Lung (tissue), 12 donors: ENCODE measurements around the gene LTBP3. TPM values are rescaled to one million over a fixed set of nuclear protein-coding genes. Genes with fewer than 3 reads are reported as not detected.

Experiments
- ATAC-seq: fragments of 200-7000 bp; cut with Tn5 transposase; one replicate; pipeline ENCODE4 v1.9.1; 2020; ENCODE audit warnings: moderate number of reproducible peaks; ENCODE audit not compliant: insufficient read depth, low FRiP score
- DNase-seq, 3 donors: peaks; one replicate each; pipeline ENCODE4 v3.0.0-alpha.2; 2013 to 2017
- H3K27ac ChIP-seq, 2 donors: one replicate each; pipeline ENCODE4 v1.5.1; 2013; ENCODE audit warnings: mild to moderate bottlenecking in 2 of 2, moderate library complexity in 2 of 2, control low read depth in 1 of 2, inconsistent platforms in 1 of 2, low read depth in 1 of 2, low read length in 1 of 2
- H3K27me3 ChIP-seq, 3 donors: one replicate each; pipeline ENCODE4 v1.5.1; 2013; ENCODE audit warnings: low read length in 2 of 3; ENCODE audit not compliant: control insufficient read depth in 3 of 3, insufficient read depth in 3 of 3
- H3K36me3 ChIP-seq, 4 donors: one replicate each; pipeline ENCODE4 v1.5.1; 2013; ENCODE audit warnings: low read length in 4 of 4, mild to moderate bottlenecking in 1 of 4, moderate library complexity in 1 of 4; ENCODE audit not compliant: control insufficient read depth in 4 of 4, insufficient read depth in 4 of 4
- H3K4me1 ChIP-seq, 5 donors: one replicate each; pipeline ENCODE4 v1.5.1; 2013; ENCODE audit warnings: low read length in 5 of 5, mild to moderate bottlenecking in 2 of 5, moderate library complexity in 1 of 5; ENCODE audit not compliant: control insufficient read depth in 5 of 5, insufficient read depth in 5 of 5
- H3K4me3 ChIP-seq: one replicate; pipeline ENCODE4 v1.5.1; 2013; ENCODE audit warnings: mild to moderate bottlenecking, control low read depth, moderate library complexity
- H3K9ac ChIP-seq, 2 donors: one replicate each; pipeline ENCODE4 v1.5.1; 2013; ENCODE audit warnings: low read length in 2 of 2, control low read depth in 1 of 2; ENCODE audit not compliant: insufficient read depth in 1 of 2
- H3K9me3 ChIP-seq, 4 donors: one replicate each; pipeline ENCODE4 v1.5.1; 2013; ENCODE audit warnings: low read length in 3 of 4, mild to moderate bottlenecking in 1 of 4, moderate library complexity in 1 of 4; ENCODE audit not compliant: control insufficient read depth in 4 of 4, insufficient read depth in 3 of 4
- WGBS, 2 donors: extraction: QIAGEN DNeasy Blood & Tissue Kit; methylation state at CpG; one replicate each; pipeline ENCODE4 v1.1.7; 2013; 5-methylcytosine and 5-hydroxymethylcytosine counted together
- polyA plus RNA-seq, 2 donors: library from polyadenylated mRNA; stranded (reverse); fragments of 200-250 nt; gene quantifications; one replicate each; pipeline ENCODE4 v1.2.1, GENCODE V29; 2013
- total RNA-seq, 2 donors: library from RNA; depleted of rRNA in 1 of 2; stranded (reverse); fragments of >200 nt in 1 of 2; gene quantifications; one replicate each; pipeline ENCODE4 v1.2.1, GENCODE V29; 2014 to 2021
- TF ChIP-seq, protein P1 (sequence below): IDR thresholded peaks from 2 replicates; pipeline ENCODE4 v1.5.1; 2012; ENCODE audit warnings: mild to moderate bottlenecking; ENCODE audit errors: control extremely low read depth, extremely low read depth
- donor health status: control.
- donor health status: control.
- donor health status: Bipolar disorder and iron deficiency.
- donor health status: healthy.
- donor health status: DM: yes; HTN: yes; CAD: no.

LTBP3 gene
- total and polyA plus RNA-seq, 4 donors = 39.1 to 111 (median 73.4) TPM

DNA sequence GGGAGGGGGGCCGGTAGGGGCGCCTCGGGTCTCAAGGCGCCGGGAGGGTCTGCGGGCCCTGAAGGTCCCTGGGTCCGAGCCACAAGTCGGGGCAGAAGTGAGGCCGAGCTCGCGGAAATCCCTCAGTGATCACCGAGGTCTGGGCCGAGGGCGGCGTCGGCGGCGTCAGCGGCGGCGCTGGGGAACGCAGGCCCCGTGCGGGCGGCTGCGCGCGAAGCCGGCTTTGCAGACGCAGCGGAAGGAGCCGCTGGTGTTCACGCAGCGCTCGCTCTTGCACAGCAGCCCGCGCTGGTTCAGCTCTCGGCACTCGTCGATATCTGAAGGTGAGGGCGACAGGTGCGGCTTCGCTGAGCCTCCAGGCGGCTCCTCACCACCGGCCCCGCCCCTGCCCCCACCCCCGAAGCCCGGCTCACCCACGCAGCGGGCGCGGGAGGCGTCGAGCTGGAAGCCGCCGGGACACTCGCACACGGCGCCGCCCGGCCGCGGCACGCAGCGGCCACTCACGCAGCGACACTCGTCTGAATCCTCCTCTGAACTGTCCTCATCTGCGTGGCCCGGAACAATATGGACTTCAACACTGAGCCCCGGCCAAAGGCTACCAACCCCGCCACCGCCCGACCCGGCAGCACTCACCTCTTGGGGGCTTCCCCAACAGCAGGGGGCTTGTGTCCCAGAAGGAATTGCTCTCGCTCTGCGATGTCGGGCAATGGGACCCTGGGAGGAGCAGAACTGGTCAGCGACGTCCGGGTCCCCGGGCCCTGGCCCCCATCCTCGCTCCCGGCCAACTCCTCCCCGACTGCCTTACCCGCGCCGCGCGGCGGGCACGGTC, 19.0 kb downstream of the LTBP3 start:
- Histone ChIP-seq H3K27ac (peak overlapping the region in 1 of 2 donors; percentile 72), H3K4me1 (peaks cover 0 to 16% (median 12%) of the 10 kb centered on the region in 5 donors), H3K9ac (no peak overlapping the region), H3K9me3 (no peaks in the 10 kb centered on the region), H3K4me3 (no peak overlapping the region), H3K36me3 (peaks cover 3 to 47% (median 15%) of the 10 kb centered on the region in 4 donors), H3K27me3 (no peaks in the 10 kb centered on the region)
- TF ChIP-seq, protein P1, sequence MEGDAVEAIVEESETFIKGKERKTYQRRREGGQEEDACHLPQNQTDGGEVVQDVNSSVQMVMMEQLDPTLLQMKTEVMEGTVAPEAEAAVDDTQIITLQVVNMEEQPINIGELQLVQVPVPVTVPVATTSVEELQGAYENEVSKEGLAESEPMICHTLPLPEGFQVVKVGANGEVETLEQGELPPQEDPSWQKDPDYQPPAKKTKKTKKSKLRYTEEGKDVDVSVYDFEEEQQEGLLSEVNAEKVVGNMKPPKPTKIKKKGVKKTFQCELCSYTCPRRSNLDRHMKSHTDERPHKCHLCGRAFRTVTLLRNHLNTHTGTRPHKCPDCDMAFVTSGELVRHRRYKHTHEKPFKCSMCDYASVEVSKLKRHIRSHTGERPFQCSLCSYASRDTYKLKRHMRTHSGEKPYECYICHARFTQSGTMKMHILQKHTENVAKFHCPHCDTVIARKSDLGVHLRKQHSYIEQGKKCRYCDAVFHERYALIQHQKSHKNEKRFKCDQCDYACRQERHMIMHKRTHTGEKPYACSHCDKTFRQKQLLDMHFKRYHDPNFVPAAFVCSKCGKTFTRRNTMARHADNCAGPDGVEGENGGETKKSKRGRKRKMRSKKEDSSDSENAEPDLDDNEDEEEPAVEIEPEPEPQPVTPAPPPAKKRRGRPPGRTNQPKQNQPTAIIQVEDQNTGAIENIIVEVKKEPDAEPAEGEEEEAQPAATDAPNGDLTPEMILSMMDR = no peak
- DNase-seq = no peak
- WGBS, 2 donors = 91% methylated on average over 87 to 92 of the region's 92 CpGs
- ATAC-seq = no peak

DNA sequence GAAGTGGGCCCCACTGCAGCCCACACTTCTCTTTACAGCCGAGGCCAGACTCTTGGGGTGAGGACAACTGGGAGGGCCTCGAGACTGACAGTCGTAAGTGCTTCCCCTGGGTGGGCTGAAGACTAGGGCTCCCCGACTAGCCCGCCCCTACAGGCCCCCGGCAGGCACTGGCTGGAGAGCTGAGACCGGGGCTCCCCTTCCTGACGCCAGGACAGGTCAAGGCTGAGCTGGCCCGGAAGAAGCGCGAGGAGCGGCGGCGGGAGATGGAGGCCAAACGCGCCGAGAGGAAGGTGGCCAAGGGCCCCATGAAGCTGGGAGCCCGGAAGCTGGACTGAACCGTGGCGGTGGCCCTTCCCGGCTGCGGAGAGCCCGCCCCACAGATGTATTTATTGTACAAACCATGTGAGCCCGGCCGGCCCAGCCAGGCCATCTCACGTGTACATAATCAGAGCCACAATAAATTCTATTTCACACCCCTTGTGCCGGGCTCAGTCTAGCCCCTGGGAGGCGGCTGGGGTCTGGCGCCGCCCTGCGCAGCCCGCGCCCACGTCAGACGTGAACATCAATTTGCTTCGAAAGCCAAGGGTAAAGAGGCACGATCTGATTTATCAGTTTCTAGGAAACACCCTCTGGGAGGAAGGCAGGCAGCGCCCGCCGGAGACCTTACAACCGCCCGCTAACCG, 19.8 kb downstream of the LTBP3 start:
- no peak overlapping the region for H3K4me3 ChIP-seq
- 91 to 92% methylated on average over 38 to 43 of the region's 43 CpGs for WGBS, 2 donors
- TF ChIP-seq, protein P1 = no peak
- no peaks in the 10 kb centered on the region for H3K9me3 ChIP-seq
- H3K9ac ChIP-seq = no peak overlapping the region
- no peak for DNase-seq
- peaks cover 3 to 46% (median 15%) of the 10 kb centered on the region in 4 donors for H3K36me3 ChIP-seq
- ATAC-seq = no peak
- no peaks in the 10 kb centered on the region for H3K27me3 ChIP-seq
- H3K27ac ChIP-seq = no peak overlapping the region
- peaks cover 0 to 16% (median 12%) of the 10 kb centered on the region in 5 donors for H3K4me1 ChIP-seq

DNA sequence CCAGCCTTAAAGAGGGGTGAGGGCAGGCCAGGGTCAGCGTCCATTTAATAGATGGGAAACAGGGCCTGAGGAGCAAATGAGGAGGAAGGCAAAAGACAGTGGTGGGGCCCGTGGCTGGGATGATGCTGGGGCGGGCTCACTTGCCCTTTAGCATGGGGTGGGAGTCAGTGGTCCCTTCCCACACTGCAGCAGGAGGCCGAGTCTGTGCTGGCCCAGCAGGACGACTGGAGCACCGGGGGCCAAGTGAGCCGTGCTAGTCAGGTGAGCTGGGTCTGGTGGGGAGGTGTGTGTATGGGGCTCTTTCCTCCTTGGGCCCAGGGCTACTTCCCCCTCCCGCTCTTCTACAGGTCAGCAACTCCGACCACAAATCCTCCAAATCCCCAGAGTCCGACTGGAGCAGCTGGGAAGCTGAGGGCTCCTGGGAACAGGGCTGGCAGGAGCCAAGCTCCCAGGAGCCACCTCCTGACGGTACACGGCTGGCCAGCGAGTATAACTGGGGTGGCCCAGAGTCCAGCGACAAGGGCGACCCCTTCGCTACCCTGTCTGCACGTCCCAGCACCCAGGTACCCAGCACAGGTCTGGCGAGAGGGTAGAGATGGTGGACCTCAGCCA, 20.4 kb downstream of the LTBP3 start:
- Histone ChIP-seq H3K4me1 (peaks cover 0 to 15% (median 12%) of the 10 kb centered on the region in 5 donors), H3K36me3 (peaks cover 3 to 50% (median 15%) of the 10 kb centered on the region in 4 donors), H3K4me3 (no peak overlapping the region), H3K9me3 (no peaks in the 10 kb centered on the region), H3K27ac (no peak overlapping the region), H3K9ac (no peak overlapping the region), H3K27me3 (no peaks in the 10 kb centered on the region)
- 87 to 88% methylated on average over 18 of the region's 18 CpGs for WGBS, 2 donors
- DNase-seq = no peak
- no peak for ATAC-seq
- TF ChIP-seq, protein P1 = no peak
